ENCODE results near the gene GINS2.

DNA sequence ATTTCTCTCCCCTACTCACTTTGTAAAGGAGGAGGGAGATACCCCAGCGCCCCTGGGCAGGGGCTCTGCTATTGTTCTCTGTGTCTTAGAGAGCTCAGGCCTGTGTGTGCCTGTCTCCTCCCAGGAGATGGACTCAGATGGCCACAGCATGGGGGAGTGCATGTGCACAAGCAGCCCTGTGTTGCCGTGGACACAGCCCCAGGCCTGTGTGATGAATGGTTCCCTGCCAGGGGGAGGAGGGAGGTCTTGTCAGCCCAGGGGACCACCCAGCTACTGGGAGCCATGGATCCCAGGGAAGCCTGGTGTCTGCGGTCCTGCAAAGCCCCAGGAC lies 26.3 kb downstream of the GINS2 start:
- TF ChIP-seq, protein P1, sequence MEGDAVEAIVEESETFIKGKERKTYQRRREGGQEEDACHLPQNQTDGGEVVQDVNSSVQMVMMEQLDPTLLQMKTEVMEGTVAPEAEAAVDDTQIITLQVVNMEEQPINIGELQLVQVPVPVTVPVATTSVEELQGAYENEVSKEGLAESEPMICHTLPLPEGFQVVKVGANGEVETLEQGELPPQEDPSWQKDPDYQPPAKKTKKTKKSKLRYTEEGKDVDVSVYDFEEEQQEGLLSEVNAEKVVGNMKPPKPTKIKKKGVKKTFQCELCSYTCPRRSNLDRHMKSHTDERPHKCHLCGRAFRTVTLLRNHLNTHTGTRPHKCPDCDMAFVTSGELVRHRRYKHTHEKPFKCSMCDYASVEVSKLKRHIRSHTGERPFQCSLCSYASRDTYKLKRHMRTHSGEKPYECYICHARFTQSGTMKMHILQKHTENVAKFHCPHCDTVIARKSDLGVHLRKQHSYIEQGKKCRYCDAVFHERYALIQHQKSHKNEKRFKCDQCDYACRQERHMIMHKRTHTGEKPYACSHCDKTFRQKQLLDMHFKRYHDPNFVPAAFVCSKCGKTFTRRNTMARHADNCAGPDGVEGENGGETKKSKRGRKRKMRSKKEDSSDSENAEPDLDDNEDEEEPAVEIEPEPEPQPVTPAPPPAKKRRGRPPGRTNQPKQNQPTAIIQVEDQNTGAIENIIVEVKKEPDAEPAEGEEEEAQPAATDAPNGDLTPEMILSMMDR (IDR thresholded peaks at IDR 0.05; ENCODE audit: low read length), result no peak
- no peak for TF ChIP-seq EZH2 (IDR thresholded peaks at IDR 0.05; ENCODE audit: borderline replicate concordance, low read length)

Data from OCI-LY1 (cell line).